Heart right ventricle (tissue), 16 donors: ENCODE results near the gene EFHD1. TPM values are rescaled to one million over a fixed set of nuclear protein-coding genes. Genes with fewer than 3 reads are reported as not detected.
"Not testable (repeated sequence)": the region's sequence is repeated elsewhere in the genome, so short reads cannot be mapped to it uniquely, and the experiment has no call there.

Experiments used
- ATAC-seq, 8 donors: fragments of 200-7000 bp; cut with Tn5 transposase; one replicate each; pipeline ENCODE4 v1.9.1; 2020; ENCODE audit warnings: mild to moderate bottlenecking in 8 of 8, moderate library complexity in 8 of 8, moderate number of reproducible peaks in 1 of 8
- DNase-seq, 2 donors: peaks; one replicate each; pipeline ENCODE4 v3.0.0-alpha.2; 2020
- H3K27ac ChIP-seq, 10 donors: fragments of 200-600 bp; sonication (generic) in 2 of 10; one replicate each; pipeline versions ENCODE4 v1.5.0 to v1.8.0; 2020 to 2022; ENCODE audit warnings: mild to moderate bottlenecking in 3 of 10
- H3K27me3 ChIP-seq, 7 donors: fragments of 200-600 bp; one replicate each; pipeline ENCODE4 v1.8.0; 2021 to 2022; ENCODE audit warnings: mild to moderate bottlenecking in 2 of 7
- H3K36me3 ChIP-seq, 9 donors: fragments of 200-600 bp; sonication (generic) in 1 of 9; one replicate each; pipeline versions ENCODE4 v1.5.0 to v1.8.0; 2020 to 2022; ENCODE audit warnings: mild to moderate bottlenecking in 2 of 9
- H3K4me1 ChIP-seq, 9 donors: fragments of 200-600 bp; sonication (generic) in 1 of 9; one replicate each; pipeline versions ENCODE4 v1.5.0 to v1.8.0; 2020 to 2022; ENCODE audit warnings: mild to moderate bottlenecking in 4 of 9
- H3K4me3 ChIP-seq, 10 donors: fragments of 200-600 bp; sonication (generic) in 2 of 10; one replicate each; pipeline versions ENCODE4 v1.5.0 to v1.8.0; 2020 to 2022; ENCODE audit warnings: mild to moderate bottlenecking in 7 of 10, moderate library complexity in 2 of 10
- H3K9me3 ChIP-seq, 11 donors: fragments of 200-600 bp in 10 of 11; sonication (generic) in 2 of 11; one replicate each; pipeline versions ENCODE4 v1.5.0 to v1.8.0; 2013 to 2022; ENCODE audit warnings: mild to moderate bottlenecking in 2 of 11, control low read depth in 1 of 11, moderate library complexity in 1 of 11
- WGBS, 2 donors: extraction: QIAGEN DNeasy Blood & Tissue Kit; methylation state at CpG; one replicate each; pipeline ENCODE4 v1.1.7; 2013; ENCODE audit warnings: inconsistent platforms in 1 of 2; 5-methylcytosine and 5-hydroxymethylcytosine counted together
- intact Hi-C, 10 donors: fragments of 100-400 bp; cut with DNase I; formaldehyde crosslinking; loops; one replicate each; pipeline versions ENCODE4 v1.11.1 to v1.14.2; 2022
- polyA plus RNA-seq, 2 donors: library from polyadenylated mRNA; stranded (reverse); fragments of 200-250 nt; gene quantifications; one replicate each; pipeline ENCODE4 v1.2.3, GENCODE V29; 2013
- total RNA-seq, 10 donors: library from RNA; stranded (reverse); fragmentation: NEBNext Ultra II Directional in 3 of 10; extraction: Animal tissue kit (Norgen Biotek cat#: 25700) in 3 of 10; gene quantifications; one replicate each; pipeline versions ENCODE4 v1.2.1 to v1.2.4, GENCODE V29; 2021 to 2023
- TF ChIP-seq, protein P1 (sequence below), 9 donors: fragments of 200-600 bp; sonication (generic) in 2 of 9; IDR thresholded peaks; one replicate each; pipeline versions ENCODE4 v1.5.0 to v1.8.0; 2021 to 2022; ENCODE audit warnings: antibody characterized with exemption in 9 of 9, mild to moderate bottlenecking in 5 of 9, moderate library complexity in 1 of 9
- donor health status: Arrhythmogenic right ventricular cardiomyopathy.
- donor health status: ischemic (EF 13 %, LVEDD 7.1; RV severe dilation, severe dysfunction).
- donor health status: healthy with polysubstance abuse.
- donor health status: DM: no; HTN: yes; CAD: no.
- donor health status: DM: no; HTN: no; CAD: no.
- donor health status: ischemic (EF 25% LVEDD 6.9; RV normal size, moderate dysfunction).
- donor health status: ischemic (EF 25% LVEDD 5.7; RV mildly dilated, moderate dysfunction).
- donor health status: healthy.
- donor health status: DM: yes; HTN: yes; CAD: no.
- donor health status: Ischemic cardiomyopathy.
- donor health status: ischemic (EF 35%, LVEDD 5.7; RV mildly dilated, moderate dysfunction).
- donor health status: nonischemic (EF 11% LVEDD 7.7; RV severe dilation, severe dysfunction).
- donor health status: DM: yes; HTN: yes; CAD: no.
- donor health status: PGD.
- donor health status: ischemic (EF 29% LVEDD 5.4; RV normal size, mild dysfunction).
- donor health status: nonischemic (EF 23%, LVEDD 6.1; RV moderate dilation, normal function).

EFHD1 gene
- total and polyA plus RNA-seq, 12 donors, result 8.1 to 36.2 (median 19.5) TPM

DNA sequence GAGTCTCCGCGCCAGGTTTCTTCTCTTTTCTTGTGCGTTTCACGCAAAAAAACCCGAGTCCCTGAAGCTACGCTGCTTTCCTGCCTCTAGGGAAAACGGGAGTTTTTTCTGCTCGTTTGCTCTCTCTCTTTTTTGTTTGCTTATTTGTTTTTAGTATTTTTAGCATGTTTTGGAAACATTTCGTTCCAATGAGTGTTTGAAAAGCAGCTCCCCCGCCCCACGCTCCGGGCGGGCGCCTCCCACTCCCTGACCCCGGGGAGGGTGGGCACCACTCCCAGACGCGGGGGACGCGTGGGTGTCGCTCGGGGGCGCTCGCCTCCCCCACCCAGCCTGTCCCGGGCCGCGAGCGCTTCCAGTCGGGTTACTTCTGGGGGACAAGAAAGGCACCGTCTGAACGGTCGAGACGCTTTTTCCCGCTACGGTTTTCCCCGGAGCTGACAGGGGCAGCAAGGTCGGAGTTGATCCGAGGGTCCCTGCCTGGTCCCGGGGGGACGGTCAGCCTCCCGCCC is 446 bp upstream of the EFHD1 start:
- TF ChIP-seq, protein P1, sequence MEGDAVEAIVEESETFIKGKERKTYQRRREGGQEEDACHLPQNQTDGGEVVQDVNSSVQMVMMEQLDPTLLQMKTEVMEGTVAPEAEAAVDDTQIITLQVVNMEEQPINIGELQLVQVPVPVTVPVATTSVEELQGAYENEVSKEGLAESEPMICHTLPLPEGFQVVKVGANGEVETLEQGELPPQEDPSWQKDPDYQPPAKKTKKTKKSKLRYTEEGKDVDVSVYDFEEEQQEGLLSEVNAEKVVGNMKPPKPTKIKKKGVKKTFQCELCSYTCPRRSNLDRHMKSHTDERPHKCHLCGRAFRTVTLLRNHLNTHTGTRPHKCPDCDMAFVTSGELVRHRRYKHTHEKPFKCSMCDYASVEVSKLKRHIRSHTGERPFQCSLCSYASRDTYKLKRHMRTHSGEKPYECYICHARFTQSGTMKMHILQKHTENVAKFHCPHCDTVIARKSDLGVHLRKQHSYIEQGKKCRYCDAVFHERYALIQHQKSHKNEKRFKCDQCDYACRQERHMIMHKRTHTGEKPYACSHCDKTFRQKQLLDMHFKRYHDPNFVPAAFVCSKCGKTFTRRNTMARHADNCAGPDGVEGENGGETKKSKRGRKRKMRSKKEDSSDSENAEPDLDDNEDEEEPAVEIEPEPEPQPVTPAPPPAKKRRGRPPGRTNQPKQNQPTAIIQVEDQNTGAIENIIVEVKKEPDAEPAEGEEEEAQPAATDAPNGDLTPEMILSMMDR (IDR thresholded peaks at IDR 0.05), result no peak
- 5 to 6% methylated on average over 39 to 40 of the region's 40 CpGs for WGBS, 2 donors
- Histone ChIP-seq H3K9me3 (no peaks in the 10 kb centered on the region), H3K36me3 (no peaks in the 10 kb centered on the region), H3K4me1 (peaks cover 0 to 53% (median 24%) of the 10 kb centered on the region in 9 donors), H3K27me3 (peaks cover 0 to 72% (median 31%) of the 10 kb centered on the region in 7 donors), H3K4me3 (peak overlapping the region; percentile 39 to 78 (median 72)), H3K27ac (peak overlapping the region; percentile 46 to 90 (median 78))
- DNase-seq (peak; percentile 53 to 78), ATAC-seq (peak; percentile 41 to 76 (median 62))
- intact Hi-C loops, result no loop called here

- H3K36me3 ChIP-seq, result no peaks in the 10 kb centered on the region
Observed at GRCh38 chr2:232634206-232635150, 1.1 kb downstream of the EFHD1 start.

DNA sequence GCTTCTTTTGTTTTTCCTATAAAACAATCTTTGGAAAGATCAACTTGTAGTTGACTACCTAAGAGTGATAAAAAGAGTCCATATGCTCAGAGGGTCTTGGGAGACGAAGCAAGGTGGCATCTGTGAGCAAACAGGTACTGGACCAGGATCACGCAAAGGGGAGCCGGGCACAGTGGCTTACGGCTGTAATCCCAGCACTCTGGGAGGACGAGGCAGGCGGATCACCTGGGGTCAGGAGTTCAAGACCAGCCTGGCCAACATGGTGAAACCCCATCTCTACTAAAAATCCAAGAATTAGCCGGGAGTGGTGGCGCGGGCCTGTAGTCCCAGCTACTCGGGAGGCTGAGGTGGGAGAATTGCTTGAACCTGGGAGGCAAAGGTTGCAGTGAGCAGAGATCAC is 2.0 kb downstream of the EFHD1 start:
- peaks cover 0 to 48% (median 24%) of the 10 kb centered on the region in 9 donors for H3K4me1 ChIP-seq
- intact Hi-C loops, result not testable (repeated sequence)

More at GRCh38 chr2:232634206-232635150, 1.1 kb downstream of the EFHD1 start:
- TF ChIP-seq, protein P1 (IDR thresholded peaks at IDR 0.05), result no peak
- ATAC-seq (peak in 7 of 8 donors; percentile 10 to 52 (median 32)), DNase-seq (peak; percentile 24 to 36)
- 4 to 7% methylated on average over 61 of the region's 61 CpGs for WGBS, 2 donors
- Histone ChIP-seq H3K4me3 (peak overlapping the region; percentile 39 to 78 (median 72)), H3K27ac (peak overlapping the region; percentile 46 to 90 (median 78)), H3K9me3 (no peaks in the 10 kb centered on the region), H3K4me1 (peaks cover 0 to 53% (median 24%) of the 10 kb centered on the region in 9 donors), H3K27me3 (peaks cover 0 to 72% (median 31%) of the 10 kb centered on the region in 7 donors)
- intact Hi-C loops, result no loop called here

DNA sequence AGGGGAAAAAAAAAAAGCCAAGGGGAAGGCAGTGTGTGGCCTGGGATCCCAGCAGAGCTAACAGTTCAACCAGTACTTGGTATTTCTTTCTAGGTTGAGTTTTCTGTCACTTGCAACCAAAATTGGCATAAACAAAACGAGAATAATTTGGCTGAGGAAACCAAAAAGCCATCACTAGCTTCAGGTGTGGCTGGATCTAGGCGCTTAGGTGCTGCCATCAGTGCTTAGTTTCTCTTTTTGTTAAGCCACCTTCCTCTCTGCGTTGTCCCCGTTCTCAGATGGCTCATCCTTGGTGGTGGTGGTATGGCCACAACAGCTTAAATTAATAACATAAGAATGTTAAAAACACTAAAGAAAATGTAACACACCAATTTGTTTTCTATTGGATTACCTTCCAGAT is 2.4 kb downstream of the EFHD1 start:
- 93 to 98% methylated on average over 4 of the region's 4 CpGs for whole genome bisulfite sequencing, 2 donors
- TF ChIP-seq, protein P1 (IDR thresholded peaks at IDR 0.05), result no peak
- no peak for ATAC-seq
- Histone ChIP-seq H3K27me3 (peaks cover 0 to 63% (median 26%) of the 10 kb centered on the region in 7 donors), H3K4me3 (peak overlapping the region in 4 of 10 donors; percentile 57 to 78 (median 72)), H3K36me3 (no peaks in the 10 kb centered on the region), H3K27ac (peak overlapping the region in 2 of 10 donors; percentile 73 to 84), H3K4me1 (peaks cover 0 to 48% (median 24%) of the 10 kb centered on the region in 9 donors), H3K9me3 (no peaks in the 10 kb centered on the region)
- intact Hi-C loops, result no loop called here
- DNase-seq, result no peak

More for the DNA sequence above, 2.0 kb downstream of the EFHD1 start:
- not testable (repeated sequence) for ATAC-seq, DNase-seq, H3K9me3 ChIP-seq, H3K36me3 ChIP-seq
- Histone ChIP-seq H3K4me3 (peak overlapping the region in 8 of 10 donors; percentile 57 to 78 (median 72)), H3K27me3 (peaks cover 0 to 68% (median 27%) of the 10 kb centered on the region in 7 donors), H3K27ac (peak overlapping the region in 7 of 10 donors; percentile 22 to 90 (median 81))
- WGBS, 2 donors, result 96 to 98% methylated on average over 10 of the region's 10 CpGs
